ENCODE measurements around the gene CRAMP1.

DNA sequence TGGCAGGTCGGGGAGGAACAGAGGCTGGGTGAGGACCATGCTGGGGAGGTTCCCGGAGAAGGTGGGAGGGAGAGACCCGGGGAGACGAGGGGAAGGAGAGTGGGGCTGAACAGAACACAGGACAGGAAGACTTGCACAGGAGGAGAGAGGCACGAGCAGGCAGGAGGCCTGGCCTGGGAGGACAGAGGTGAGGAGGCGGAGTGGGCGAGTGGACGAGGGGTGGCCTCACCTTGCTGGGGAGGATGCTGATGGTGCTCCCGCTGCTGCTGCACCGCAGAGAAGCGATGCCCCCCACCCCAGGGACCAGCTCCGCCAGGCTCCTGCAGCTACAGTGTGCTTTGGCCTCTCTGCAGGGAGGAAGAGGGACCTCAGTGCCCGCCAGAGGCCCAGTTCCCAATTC lies 44.2 kb upstream of the CRAMP1 start:
- TF ChIP-seq, protein P1, sequence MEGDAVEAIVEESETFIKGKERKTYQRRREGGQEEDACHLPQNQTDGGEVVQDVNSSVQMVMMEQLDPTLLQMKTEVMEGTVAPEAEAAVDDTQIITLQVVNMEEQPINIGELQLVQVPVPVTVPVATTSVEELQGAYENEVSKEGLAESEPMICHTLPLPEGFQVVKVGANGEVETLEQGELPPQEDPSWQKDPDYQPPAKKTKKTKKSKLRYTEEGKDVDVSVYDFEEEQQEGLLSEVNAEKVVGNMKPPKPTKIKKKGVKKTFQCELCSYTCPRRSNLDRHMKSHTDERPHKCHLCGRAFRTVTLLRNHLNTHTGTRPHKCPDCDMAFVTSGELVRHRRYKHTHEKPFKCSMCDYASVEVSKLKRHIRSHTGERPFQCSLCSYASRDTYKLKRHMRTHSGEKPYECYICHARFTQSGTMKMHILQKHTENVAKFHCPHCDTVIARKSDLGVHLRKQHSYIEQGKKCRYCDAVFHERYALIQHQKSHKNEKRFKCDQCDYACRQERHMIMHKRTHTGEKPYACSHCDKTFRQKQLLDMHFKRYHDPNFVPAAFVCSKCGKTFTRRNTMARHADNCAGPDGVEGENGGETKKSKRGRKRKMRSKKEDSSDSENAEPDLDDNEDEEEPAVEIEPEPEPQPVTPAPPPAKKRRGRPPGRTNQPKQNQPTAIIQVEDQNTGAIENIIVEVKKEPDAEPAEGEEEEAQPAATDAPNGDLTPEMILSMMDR (IDR thresholded peaks at IDR 0.05): no peak
- TF ChIP-seq EP300 (IDR thresholded peaks at IDR 0.05): no peak
- TF ChIP-seq POLR2A (IDR thresholded peaks at IDR 0.05): no peak

All from tibial nerve (tissue), 4 donors.